AG09319 (cell line): ENCODE measurements around the gene IL6.

Experiments used
- DNase-seq: peaks from one replicate; pipeline ENCODE4 v3.0.0-alpha.2; 2010; ENCODE audit warnings: low read depth; ENCODE audit errors: extremely low read depth
- CTCF ChIP-seq: IDR thresholded peaks from 2 replicates; pipeline ENCODE4 v1.5.1; 2011; ENCODE audit warnings: low read depth, mild to moderate bottlenecking, inconsistent platforms, low read length, moderate library complexity

The IL6 gene

GRCh38 chr7:22720791-22721786 is 5.9 kb upstream of the IL6 start:
- TF ChIP-seq CTCF, result no peak

GRCh38 chr7:22722536-22723180 is 4.3 kb upstream of the IL6 start:
- no peak for DNase-seq
- TF ChIP-seq CTCF, result no peak

More at GRCh38 chr7:22720791-22721786, 5.9 kb upstream of the IL6 start:
- no peak for DNase-seq

- no peak for DNase-seq
- TF ChIP-seq CTCF, result no peak
These were observed 3.8 kb upstream of the IL6 start for GRCh38 chr7:22723181-22723601.

DNA sequence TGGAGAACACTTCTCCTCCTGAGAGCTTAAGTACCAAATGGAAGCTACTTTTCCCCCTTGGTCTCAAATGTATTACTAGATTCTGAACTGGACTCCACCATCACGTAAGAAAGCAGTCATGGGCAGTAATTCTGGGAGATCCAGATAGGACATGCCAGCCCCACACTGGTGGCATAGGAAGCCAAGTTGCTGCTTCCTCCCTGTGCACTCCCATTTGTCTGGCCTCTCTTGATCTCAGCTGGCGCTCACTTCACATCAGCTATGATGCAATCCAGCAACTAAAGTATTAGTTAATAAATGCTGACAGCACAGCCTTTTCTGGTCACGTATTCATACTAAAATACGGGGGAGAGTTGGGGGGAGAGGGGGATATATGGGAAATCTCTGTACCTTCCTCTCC is 3.4 kb upstream of the IL6 start:
- no peak for TF ChIP-seq CTCF
- no peak for DNase-seq

GRCh38 chr7:22724861-22725260 is 2.1 kb upstream of the IL6 start:
- TF ChIP-seq CTCF, result no peak
- DNase-seq, result no peak

- TF ChIP-seq CTCF, result no peak
- no peak for DNase-seq
These were observed 1.4 kb upstream of the IL6 start for GRCh38 chr7:22725585-22725984.

DNA sequence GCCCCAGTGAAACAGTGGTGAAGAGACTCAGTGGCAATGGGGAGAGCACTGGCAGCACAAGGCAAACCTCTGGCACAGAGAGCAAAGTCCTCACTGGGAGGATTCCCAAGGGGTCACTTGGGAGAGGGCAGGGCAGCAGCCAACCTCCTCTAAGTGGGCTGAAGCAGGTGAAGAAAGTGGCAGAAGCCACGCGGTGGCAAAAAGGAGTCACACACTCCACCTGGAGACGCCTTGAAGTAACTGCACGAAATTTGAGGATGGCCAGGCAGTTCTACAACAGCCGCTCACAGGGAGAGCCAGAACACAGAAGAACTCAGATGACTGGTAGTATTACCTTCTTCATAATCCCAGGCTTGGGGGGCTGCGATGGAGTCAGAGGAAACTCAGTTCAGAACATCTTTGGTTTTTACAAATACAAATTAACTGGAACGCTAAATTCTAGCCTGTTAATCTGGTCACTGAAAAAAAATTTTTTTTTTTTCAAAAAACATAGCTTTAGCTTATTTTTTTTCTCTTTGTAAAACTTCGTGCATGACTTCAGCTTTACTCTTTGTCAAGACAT is 574 bp upstream of the IL6 start:
- peak; percentile 75 for DNase-seq
- peak; percentile 69 for TF ChIP-seq CTCF
